GM18870 (cell line): ENCODE results near the gene RTP4.
"Not testable (repeated sequence)": the region's sequence is repeated elsewhere in the genome, so short reads cannot be mapped to it uniquely, and the experiment has no call there.

ENCODE experiments used
- ATAC-seq: cut with Tn5 transposase; IDR thresholded peaks from one replicate; pipeline ENCODE4 v1.9.1; 2021; ENCODE audit warnings: moderate library complexity; ENCODE audit not compliant: unreplicated experiment

The RTP4 gene

DNA sequence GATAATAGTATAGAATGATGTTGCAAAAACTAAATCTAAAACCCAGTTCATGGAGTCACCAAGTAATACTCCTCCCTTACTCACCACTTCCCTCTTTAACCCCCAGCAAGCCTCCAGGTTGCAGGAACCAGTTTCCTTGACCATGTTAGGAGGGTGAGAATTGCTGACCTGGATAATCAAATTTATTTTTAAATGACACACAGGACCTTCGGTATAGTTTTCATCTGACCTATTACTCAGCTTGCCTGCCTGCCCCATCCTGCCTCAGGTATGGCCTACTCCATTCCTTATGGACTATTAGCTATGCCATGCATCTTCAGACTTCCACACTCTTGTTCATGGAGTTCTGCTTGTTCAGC is 883 bp downstream of the RTP4 start:
- peak; percentile 33 for ATAC-seq

DNA sequence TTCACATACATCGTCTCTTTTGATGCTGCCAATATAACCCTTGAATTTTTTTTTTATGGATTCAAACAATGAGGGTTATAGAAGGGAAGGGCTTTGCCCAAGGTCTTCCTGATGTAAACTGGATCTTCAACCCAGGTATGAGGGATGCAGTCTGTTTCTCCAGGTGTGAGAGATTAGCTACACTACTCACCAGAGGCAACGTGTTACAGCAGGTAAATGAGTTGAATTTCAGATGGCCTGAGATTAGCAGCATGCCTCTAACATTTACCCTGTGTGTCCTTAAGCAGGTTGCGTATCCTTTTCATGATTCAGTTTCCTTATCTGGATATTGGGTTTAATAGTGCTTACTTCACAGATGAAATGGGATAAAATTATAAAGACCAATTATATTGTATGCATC is 1.9 kb downstream of the RTP4 start:
- ATAC-seq = no peak

DNA sequence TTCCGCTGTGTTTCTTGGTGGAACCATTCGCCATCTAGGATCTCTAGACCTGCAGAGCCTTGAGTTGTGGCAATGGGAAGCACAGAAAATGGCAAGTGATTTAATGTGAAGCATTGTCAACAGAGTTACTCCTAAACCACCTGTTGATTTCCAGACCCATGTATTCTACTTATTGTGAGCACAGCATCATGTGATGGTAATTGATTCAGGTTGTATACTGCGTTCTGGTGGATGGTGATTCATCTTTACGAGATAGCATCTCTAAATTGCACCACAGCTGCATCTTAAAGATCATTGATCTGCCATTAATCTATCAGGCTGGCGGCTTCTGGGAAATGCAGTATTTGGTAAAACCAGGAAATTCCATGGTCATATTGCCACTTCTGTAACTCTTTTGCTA is 7.4 kb downstream of the RTP4 start:
- no peak for ATAC-seq

DNA sequence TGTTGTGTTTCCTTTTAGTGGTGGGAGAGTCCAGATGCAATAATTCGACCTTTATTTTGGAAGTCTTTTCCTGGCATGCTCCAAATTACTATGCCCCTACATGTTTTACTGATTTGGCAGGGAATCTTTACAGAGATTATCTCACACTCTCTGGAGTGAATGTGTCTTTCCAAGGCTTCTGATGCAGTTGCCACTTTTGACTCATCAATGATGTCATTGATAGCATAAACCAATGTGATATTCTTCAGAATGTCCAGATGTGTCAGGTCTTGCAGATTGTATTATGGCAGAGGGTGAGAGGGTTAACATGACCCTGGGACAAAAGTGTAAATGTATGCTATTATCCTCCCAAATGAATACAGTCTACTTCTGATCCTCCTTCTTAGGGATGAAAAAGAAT is 9.7 kb downstream of the RTP4 start:
- no peak for ATAC-seq

DNA sequence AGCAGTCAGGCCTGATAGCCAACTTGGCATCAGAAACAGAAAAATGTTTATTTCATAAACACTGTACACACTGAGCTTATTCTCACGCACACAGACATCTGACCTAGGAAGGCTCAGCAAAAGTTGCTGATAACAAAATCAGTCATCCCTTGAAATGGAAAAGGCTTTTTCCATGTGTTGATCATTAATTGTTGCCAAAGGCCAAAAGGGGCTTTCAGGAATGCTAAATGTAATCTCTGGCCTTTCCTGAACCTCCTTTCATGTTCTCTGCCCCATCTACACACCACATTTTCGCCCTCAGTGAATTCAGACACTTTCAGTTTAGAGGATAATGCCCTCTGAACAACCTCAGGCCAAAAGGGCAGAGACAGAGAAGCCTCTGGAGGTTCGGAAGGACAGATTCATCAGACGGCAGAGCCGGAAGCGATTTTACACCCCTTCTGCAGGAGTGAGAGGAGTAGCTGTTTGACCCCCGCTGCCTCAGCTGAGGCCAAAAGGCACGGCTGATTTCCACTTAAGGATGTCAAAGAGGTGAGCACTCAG is 14.5 kb downstream of the RTP4 start:
- no peak for ATAC-seq

DNA sequence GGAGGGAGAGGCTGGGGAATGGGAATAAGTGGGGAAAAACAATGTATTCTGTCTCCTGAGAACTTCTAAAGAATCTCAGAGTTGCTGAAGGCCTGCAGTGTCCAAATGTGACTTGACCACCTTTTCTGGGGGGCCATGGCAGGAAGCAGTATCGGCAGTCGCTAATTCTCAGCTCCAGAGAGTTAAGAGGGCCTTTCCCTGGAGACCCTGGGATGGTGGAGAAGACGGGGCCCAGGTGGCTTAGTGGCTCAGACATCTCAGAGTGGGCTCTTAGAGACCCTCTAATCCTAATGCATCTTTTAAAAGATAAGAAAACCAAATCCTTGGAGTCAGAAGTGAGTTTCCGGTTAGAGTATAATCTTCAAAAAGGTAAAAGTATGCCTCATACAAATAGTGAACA is 15.1 kb downstream of the RTP4 start:
- no peak for ATAC-seq

DNA sequence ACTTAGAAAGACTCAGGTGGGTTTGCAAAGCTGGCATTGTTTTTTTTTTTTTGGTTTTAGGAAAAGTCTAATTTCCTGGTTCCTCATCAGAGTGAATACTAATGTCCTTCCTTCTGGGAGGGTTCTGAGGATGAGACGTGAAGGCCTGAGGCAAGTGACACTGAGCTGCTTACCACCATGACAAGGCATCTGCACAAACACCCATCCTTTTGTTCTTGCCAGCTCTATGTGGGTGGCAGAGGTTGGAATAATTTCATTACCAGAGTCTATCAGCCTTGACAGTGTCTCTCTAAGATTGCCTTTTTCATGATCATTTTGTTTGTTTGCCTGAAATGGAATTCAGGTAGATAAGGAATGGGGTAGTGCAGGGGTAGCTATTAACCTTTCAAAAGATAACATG is 17.1 kb downstream of the RTP4 start:
- ATAC-seq = no peak

DNA sequence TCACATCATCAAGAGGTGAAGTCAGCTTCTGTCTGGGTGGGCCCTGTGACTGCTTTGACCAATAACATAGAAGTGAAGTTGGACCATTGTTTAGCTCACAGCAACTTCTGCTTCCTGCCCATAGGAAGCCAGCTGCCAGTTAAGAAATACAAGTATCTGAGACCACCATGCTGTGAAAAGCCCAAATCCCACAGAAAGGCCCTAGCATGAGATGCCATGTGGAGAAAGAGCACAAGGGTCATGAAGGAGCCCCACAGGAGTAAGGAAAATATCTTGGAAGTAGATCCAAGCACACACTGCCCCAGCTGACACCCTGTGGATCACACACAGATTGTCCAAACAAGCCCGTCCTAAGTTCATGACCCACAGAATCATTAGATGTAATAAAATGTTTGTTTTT is 28.5 kb downstream of the RTP4 start:
- ATAC-seq = no peak

DNA sequence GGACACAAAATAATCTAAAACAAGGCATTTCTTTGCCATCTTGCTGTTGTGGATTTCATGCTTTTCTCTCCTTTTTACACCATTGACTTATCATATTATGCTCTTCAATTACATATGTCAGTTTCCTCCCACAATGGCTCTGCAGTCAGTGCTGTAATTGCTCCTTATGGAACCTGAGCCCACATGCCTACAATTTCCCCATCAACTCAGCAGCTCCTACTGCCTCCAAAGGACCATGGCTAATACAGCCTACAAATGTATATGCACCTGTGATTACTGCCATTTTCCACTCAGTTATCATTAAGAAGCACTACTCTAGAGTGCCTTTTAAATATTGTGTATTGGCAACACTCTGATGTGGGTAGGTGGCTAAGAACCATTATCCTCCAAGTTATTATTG is 30.8 kb downstream of the RTP4 start:
- ATAC-seq = no peak

DNA sequence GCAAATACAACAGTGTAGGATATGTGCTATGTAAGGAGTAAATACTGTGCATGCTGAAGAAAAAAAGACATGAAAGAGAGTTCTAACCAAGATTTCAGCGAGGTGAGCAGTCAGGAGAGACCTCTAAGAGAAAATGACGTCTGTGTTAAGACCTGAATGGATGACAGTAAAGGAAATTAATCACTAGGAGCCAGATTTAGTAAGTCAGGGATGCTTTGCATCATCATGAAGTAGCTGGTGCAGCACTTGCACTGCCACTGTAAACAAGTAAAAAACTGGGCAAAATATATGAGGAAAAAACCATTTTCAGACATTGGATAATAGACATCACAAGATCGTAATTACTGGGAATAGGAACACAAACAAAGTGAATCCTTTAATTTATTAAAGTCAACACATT is 32.6 kb downstream of the RTP4 start:
- ATAC-seq = no peak

DNA sequence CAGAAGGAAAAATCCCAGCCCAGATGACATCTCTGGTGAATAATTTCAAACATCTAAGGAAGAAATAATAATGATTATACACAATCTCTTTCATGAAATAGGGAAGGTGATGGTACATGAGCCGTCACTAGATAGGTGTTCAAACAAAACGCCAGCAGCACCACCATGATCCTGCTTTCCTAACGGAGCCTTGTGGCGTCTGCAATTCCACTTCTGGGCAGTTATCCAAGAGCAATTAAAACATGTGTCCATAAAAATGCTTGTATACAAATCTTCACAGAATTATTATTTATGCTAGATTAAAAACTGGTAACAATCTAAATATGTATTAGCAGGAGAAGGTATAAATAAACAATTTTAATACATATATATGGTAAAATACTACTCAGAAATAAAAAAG is 33.7 kb downstream of the RTP4 start:
- ATAC-seq = no peak

DNA sequence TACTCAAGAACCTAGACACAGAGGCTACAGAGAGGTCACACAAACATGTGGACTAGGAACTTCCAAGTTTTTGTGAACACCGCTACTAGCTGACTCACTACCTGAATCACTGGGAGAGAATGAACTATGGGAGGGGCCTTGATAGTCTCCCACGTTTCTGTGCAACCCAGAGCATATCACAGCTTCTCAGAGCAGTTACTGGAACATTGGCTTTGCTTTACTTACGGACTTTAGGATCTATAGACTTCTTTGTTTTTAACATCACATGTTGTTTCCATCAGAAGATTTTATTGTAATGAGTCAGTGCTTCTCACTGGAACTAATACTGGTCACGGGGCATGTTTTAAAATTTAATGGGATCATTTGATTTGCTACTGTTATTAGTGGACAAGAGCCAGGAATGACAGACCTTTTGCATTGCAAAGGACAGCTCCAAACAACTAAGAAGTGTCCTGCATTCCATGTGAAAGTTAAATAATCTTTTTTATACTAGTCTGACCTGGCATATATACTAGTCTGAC is 35.6 kb downstream of the RTP4 start:
- ATAC-seq = no peak

DNA sequence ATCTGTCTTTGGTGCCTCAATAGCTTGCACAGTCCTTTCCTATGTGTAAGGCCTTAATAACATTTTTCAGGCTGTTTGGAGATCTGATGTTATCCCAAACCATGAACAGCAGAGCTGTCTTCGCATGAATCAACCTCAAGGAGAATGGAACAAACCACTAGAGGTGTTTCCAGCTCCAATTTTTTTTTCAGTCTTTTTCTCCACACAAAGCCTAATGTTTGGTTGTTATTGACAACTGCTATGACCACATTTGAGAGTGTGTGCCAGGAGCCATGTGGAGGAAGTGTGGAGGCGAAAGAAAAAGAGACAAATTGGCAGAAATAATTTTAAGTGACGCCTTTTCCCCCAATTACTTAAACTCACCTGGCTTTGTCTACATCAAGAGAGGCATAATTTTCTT is 38.7 kb downstream of the RTP4 start:
- ATAC-seq = no peak

DNA sequence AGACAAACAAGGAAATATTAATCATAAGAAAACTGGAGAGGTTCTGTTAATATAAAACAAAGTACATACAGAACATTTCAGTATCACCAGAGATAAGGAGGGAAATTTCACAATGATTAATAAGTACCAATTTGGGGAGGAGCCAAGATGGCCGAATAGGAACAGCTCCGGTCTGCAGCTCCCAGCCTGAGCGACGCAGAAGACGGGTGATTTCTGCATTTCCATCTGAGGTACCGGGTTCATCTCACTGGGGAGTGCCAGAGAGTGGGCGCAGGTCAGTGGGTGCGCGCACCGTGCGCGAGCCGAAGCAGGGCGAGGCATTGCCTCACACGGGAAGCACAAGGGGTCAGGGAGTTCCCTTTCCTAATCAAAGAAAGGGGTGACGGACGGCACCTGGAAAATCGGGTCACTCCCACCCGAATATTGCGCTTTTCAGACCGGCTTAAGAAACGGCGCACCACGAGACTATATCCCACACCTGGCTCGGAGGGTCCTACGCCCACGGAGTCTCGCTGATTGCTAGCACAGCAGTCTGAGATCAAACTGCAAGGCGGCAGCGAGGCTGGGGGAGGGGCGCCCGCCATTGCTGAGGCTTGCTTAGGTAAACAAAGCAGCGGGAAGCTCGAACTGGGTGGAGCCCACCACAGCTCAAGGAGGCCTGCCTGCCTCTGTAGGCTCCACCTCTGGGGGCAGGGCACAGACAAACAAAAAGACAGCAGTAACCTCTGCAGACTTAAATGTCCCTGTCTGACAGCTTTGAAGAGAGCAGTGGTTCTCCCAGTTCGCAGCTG is 44.0 kb downstream of the RTP4 start:
- not testable (repeated sequence) for ATAC-seq
